NCI-H82 treated with DMSO at 0.1 percent for 48 hours (cell line): ENCODE data around the gene MMS22L.

Experiments
- DNase-seq: peaks from one replicate; lab custom pipeline; 2025; ENCODE audit not compliant: unreplicated experiment; lab: John Stamatoyannopoulos, UW

The MMS22L gene

GRCh38 chr6:97150932-97151331 lies 132.1 kb downstream of the MMS22L start:
- DNase-seq: no peak

GRCh38 chr6:97147421-97147820 lies 135.6 kb downstream of the MMS22L start:
- DNase-seq: no peak

GRCh38 chr6:97145691-97146090 lies 137.3 kb downstream of the MMS22L start:
- DNase-seq: no peak

- DNase-seq: no peak
Measured at GRCh38 chr6:97141756-97142155, 141.3 kb downstream of the MMS22L start.

- DNase-seq: no peak
Measured at GRCh38 chr6:97138581-97138980, 144.4 kb downstream of the MMS22L start.

- no peak for DNase-seq
Measured at GRCh38 chr6:97136626-97137358, 146.2 kb downstream of the MMS22L start.

GRCh38 chr6:97133067-97133466 lies 149.9 kb downstream of the MMS22L start:
- no peak for DNase-seq

GRCh38 chr6:97129106-97129505 lies 153.9 kb downstream of the MMS22L start:
- no peak for DNase-seq

- no peak for DNase-seq
Measured at GRCh38 chr6:97128507-97128906, 154.5 kb downstream of the MMS22L start.

- no peak for DNase-seq
Measured at GRCh38 chr6:97123652-97124051, 159.4 kb downstream of the MMS22L start.

- DNase-seq: no peak
Measured at GRCh38 chr6:97123112-97123511, 159.9 kb downstream of the MMS22L start.

GRCh38 chr6:97120511-97120910 lies 162.5 kb downstream of the MMS22L start:
- no peak for DNase-seq

GRCh38 chr6:97114645-97115044 lies 168.4 kb downstream of the MMS22L start:
- no peak for DNase-seq

GRCh38 chr6:97113170-97113569 lies 169.8 kb downstream of the MMS22L start:
- no peak for DNase-seq

GRCh38 chr6:97111243-97111642 lies 171.8 kb downstream of the MMS22L start:
- DNase-seq: no peak

- no peak for DNase-seq
Measured at GRCh38 chr6:97110626-97111025, 172.4 kb downstream of the MMS22L start.

- DNase-seq: no peak
Measured at GRCh38 chr6:97110149-97110548, 172.9 kb downstream of the MMS22L start.

GRCh38 chr6:97109444-97109843 lies 173.6 kb downstream of the MMS22L start:
- no peak for DNase-seq

GRCh38 chr6:97102145-97102790 lies 180.7 kb downstream of the MMS22L start:
- no peak for DNase-seq

- no peak for DNase-seq
Measured at GRCh38 chr6:97100696-97101095, 182.3 kb downstream of the MMS22L start.

GRCh38 chr6:97097068-97098047 lies 185.7 kb downstream of the MMS22L start:
- no peak for DNase-seq
